Keratinocyte (primary cell): ENCODE measurements around the gene CD79A. TPM values are rescaled to one million over a fixed set of nuclear protein-coding genes. Genes with fewer than 3 reads are reported as not detected.
A peak's percentile ranks its signal among the peaks of the same experiment; 100 is the strongest.

Experiments used
- DNase-seq: peaks from one replicate; pipeline ENCODE4 v3.0.0-alpha.2; 2011; ENCODE audit warnings: low read depth, missing footprints, low spot score
- FAIRE-seq: peaks from 2 replicates; lab custom pipeline; 2011; peaks lifted over from hg19 to GRCh38; lab: Jason Lieb, UNC
- H2AFZ ChIP-seq: 2 replicates; pipeline ENCODE4 v1.6.0; 2012; ENCODE audit warnings: low read length, control low read depth, inconsistent platforms; ENCODE audit not compliant: control insufficient read depth
- H3K27ac ChIP-seq: 2 replicates; pipeline ENCODE4 v1.5.1; 2011; ENCODE audit warnings: low read length; ENCODE audit not compliant: control insufficient read depth, insufficient read depth
- H3K27me3 ChIP-seq: 3 replicates; pipeline ENCODE4 v1.6.0; 2011; ENCODE audit warnings: low read length; ENCODE audit not compliant: control insufficient read depth, insufficient read depth; ENCODE audit errors: extremely low read depth
- H3K36me3 ChIP-seq, 2 experiments: 2 replicates in 1 of 2; 3 replicates in 1 of 2; pipeline ENCODE4 v1.5.1; 2011; ENCODE audit warnings: low read length in 2 of 2, mild to moderate bottlenecking in 1 of 2; ENCODE audit not compliant: control insufficient read depth in 2 of 2, insufficient read depth in 2 of 2; ENCODE audit errors: extremely low read depth in 1 of 2
- H3K4me1 ChIP-seq: 3 replicates; pipeline ENCODE4 v1.5.1; 2011; ENCODE audit warnings: low read length; ENCODE audit not compliant: control insufficient read depth, insufficient read depth; ENCODE audit errors: extremely low read depth
- H3K4me2 ChIP-seq: 3 replicates; pipeline ENCODE4 v1.6.0; 2011; ENCODE audit warnings: low read depth, low read length; ENCODE audit not compliant: control insufficient read depth, insufficient read depth; ENCODE audit errors: extremely low read depth
- H3K4me3 ChIP-seq, 3 experiments: fragments of 200-600 bp in 1 of 3; sonication (generic) in 1 of 3; 2 replicates in 2 of 3; 3 replicates in 1 of 3; pipeline ENCODE4 v1.5.1; 2011 to 2016; ENCODE audit warnings: low read length in 3 of 3, mild to moderate bottlenecking in 3 of 3, control low read depth in 2 of 3, inconsistent platforms in 1 of 3, low read depth in 1 of 3, mixed read lengths in 1 of 3, mixed run types in 1 of 3, moderate library complexity in 1 of 3; ENCODE audit not compliant: control insufficient read depth in 2 of 3, insufficient read depth in 2 of 3; ENCODE audit errors: extremely low read depth in 1 of 3
- H3K79me2 ChIP-seq: 2 replicates; pipeline ENCODE4 v1.6.0; 2012; ENCODE audit warnings: low read length; ENCODE audit not compliant: control insufficient read depth, insufficient read depth
- H3K9ac ChIP-seq: 3 replicates; pipeline ENCODE4 v1.6.0; 2011; ENCODE audit warnings: low read length; ENCODE audit not compliant: control insufficient read depth, insufficient read depth; ENCODE audit errors: extremely low read depth
- H3K9me1 ChIP-seq: 3 replicates; pipeline ENCODE4 v1.6.0; 2011; ENCODE audit warnings: low read length; ENCODE audit not compliant: control insufficient read depth, insufficient read depth; ENCODE audit errors: extremely low read depth
- H3K9me3 ChIP-seq: 2 replicates; pipeline ENCODE4 v1.5.1; 2012; ENCODE audit warnings: low read depth, low read length; ENCODE audit not compliant: control insufficient read depth
- H4K20me1 ChIP-seq: 3 replicates; pipeline ENCODE4 v1.6.0; 2011; ENCODE audit warnings: low read length; ENCODE audit not compliant: control insufficient read depth, insufficient read depth; ENCODE audit errors: extremely low read depth
- EZH2 ChIP-seq: IDR thresholded peaks from one replicate; pipeline ENCODE4 v1.6.1; 2012; ENCODE audit warnings: inconsistent platforms, mild to moderate bottlenecking, low read length, moderate library complexity
- dilution Hi-C: fragments of 300-500 bp; cut with MboI; formaldehyde crosslinking; loops from one replicate; pipeline ENCODE4 v1.7.0; 2020; ENCODE audit warnings: low sequenced_read_pairs; ENCODE audit not compliant: extremely low pct_ligation_motif_present
- polyA plus RNA-seq, 5 experiments: library from polyadenylated mRNA; depleted of rRNA in 3 of 5; stranded (reverse) in 3 of 5; stranded (forward) in 1 of 5; unstranded in 1 of 5; fragments of >200 nt; gene quantifications; 1 replicate in 1 of 5; 2 replicates in 3 of 5; 3 replicates in 1 of 5; pipeline versions ENCODE4 v1.2.1 to v1.2.3, GENCODE V29; 2011 to 2012; ENCODE audit warnings: missing spikeins in 2 of 5, low read depth in 1 of 5, low replicate concordance in 1 of 5
- TF ChIP-seq, protein P1 (sequence below), 3 experiments: IDR thresholded peaks in 1 of 3; conservative IDR thresholded peaks in 1 of 3; optimal IDR thresholded peaks in 1 of 3; 2 replicates in 2 of 3; 3 replicates in 1 of 3; pipeline versions ENCODE3 to v1.5.1; 2011; ENCODE audit warnings: low read length in 3 of 3, mild to moderate bottlenecking in 3 of 3, moderate library complexity in 2 of 3, control low read depth in 1 of 3, inconsistent platforms in 1 of 3; ENCODE audit not compliant: insufficient read depth in 2 of 3; ENCODE audit errors: extremely low read depth in 1 of 3

Gene CD79A
- polyA plus RNA-seq, 1 donor (not counting 4 experiments of a cell fraction or from before 2014, with no cell fraction given), result 0.07 TPM

DNA sequence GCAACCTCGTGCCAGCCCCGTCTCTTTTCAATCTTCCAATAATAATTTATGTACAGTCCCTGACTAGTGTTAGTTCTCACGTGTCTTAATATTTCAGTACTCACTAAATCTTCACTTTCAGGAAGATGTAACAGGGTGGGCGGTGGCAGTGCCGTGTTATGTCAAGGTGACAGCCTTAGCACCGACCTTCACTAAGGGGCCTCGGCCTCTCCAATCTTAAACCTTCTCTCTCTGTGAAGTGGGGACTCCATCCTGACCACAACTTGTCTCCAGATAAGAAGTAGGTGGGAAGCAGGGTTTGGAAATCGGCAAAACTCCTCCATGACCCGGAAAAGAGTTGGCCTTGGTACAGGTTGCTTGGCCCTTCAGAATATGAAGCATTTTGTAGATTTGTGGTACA, 15.2 kb upstream of the CD79A start:
- DNase-seq (no peak), FAIRE-seq (no peak)
- H4K20me1 ChIP-seq, result peaks cover 32% of the 10 kb centered on the region
- H3K9ac ChIP-seq, result peak overlapping the region; percentile 99
- H3K27me3 ChIP-seq, result no peaks in the 10 kb centered on the region
- H3K27ac ChIP-seq, result peak overlapping the region; percentile 94
- H3K4me2 ChIP-seq, result peak overlapping the region; percentile 100
- TF ChIP-seq, protein P1, sequence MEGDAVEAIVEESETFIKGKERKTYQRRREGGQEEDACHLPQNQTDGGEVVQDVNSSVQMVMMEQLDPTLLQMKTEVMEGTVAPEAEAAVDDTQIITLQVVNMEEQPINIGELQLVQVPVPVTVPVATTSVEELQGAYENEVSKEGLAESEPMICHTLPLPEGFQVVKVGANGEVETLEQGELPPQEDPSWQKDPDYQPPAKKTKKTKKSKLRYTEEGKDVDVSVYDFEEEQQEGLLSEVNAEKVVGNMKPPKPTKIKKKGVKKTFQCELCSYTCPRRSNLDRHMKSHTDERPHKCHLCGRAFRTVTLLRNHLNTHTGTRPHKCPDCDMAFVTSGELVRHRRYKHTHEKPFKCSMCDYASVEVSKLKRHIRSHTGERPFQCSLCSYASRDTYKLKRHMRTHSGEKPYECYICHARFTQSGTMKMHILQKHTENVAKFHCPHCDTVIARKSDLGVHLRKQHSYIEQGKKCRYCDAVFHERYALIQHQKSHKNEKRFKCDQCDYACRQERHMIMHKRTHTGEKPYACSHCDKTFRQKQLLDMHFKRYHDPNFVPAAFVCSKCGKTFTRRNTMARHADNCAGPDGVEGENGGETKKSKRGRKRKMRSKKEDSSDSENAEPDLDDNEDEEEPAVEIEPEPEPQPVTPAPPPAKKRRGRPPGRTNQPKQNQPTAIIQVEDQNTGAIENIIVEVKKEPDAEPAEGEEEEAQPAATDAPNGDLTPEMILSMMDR (optimal IDR thresholded peaks at IDR 0.05 in 1 of 3, IDR thresholded peaks at IDR 0.05 in 1 of 3, conservative IDR thresholded peaks at IDR 0.05 in 1 of 3; ENCODE audit: extremely low read depth in 1 of 3, insufficient read depth in 2 of 3, low read length in 3 of 3), result no peak
- no peak for TF ChIP-seq EZH2
- peaks cover 4% of the 10 kb centered on the region for H3K9me1 ChIP-seq
- peak overlapping the region; percentile 93 to 99 (median 97) for H3K4me3 ChIP-seq
- dilution Hi-C loops, result no loop called here
- peaks cover 28% of the 10 kb centered on the region for H3K4me1 ChIP-seq
- peaks cover 38 to 54% of the 10 kb centered on the region in 2 experiments for H3K36me3 ChIP-seq
- H2AFZ ChIP-seq, result no peak overlapping the region
- H3K79me2 ChIP-seq, result peaks cover 63% of the 10 kb centered on the region
- H3K9me3 ChIP-seq, result no peaks in the 10 kb centered on the region

DNA sequence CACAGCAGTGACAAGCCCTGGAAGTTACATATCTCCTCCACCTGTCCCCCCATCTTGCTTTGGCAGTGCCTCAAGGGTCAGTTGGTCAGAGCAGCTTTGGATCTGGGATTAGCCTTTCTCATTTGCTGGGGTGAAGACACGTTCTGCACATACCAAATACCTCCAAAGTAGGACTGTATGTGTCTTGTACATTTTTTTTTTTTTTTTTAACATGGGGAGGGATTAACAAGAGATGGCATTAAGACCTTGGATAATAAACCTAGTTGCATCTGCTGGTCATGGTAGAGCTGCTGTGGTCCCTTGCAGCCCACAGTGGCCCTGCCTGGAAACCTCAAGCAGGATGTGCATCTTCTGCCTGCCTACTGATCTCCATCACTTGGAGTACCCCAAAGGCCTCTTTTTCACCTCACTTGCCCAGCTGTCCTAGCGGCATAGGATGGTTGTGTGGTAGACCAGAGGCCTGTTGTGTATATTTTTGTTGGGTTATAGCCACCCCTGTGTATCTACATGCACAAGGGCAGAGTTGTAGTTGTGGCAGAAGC, 14.6 kb upstream of the CD79A start:
- Histone ChIP-seq H2AFZ (no peak overlapping the region), H3K4me2 (peak overlapping the region; percentile 100), H3K79me2 (peaks cover 70% of the 10 kb centered on the region), H3K27ac (no peak overlapping the region), H3K27me3 (no peaks in the 10 kb centered on the region), H3K4me3 (peak overlapping the region in 2 of 3 experiments; percentile 93 to 97), H3K36me3 (peaks cover 38 to 54% of the 10 kb centered on the region in 2 experiments), H3K9me3 (no peaks in the 10 kb centered on the region), H3K9me1 (peaks cover 4% of the 10 kb centered on the region), H4K20me1 (peaks cover 37% of the 10 kb centered on the region), H3K9ac (peak overlapping the region; percentile 99), H3K4me1 (peaks cover 28% of the 10 kb centered on the region)
- DNase-seq (no peak), FAIRE-seq (no peak)
- TF ChIP-seq EZH2, result no peak
- TF ChIP-seq, protein P1 (optimal IDR thresholded peaks at IDR 0.05 in 1 of 3, IDR thresholded peaks at IDR 0.05 in 1 of 3, conservative IDR thresholded peaks at IDR 0.05 in 1 of 3; ENCODE audit: extremely low read depth in 1 of 3, insufficient read depth in 2 of 3, low read length in 3 of 3), result no peak
- dilution Hi-C loops, result no loop called here
